SK-N-SH treated with all-trans-retinoic acid at 6 μM for 48 hours (cell line): Measurements from ENCODE around the gene TBX1.

Experiments used
- ATAC-seq: fragments of 200-7000 bp; cut with Tn5 transposase; 3 replicates; pipeline ENCODE4 v1.9.1; 2020; ENCODE audit warnings: mild to moderate bottlenecking, moderate library complexity
- ARNTL ChIP-seq: fragments of 450-650 bp; formaldehyde crosslinking; IDR thresholded peaks from 2 replicates; pipeline ENCODE4 v1.5.0; 2020; ENCODE audit warnings: low read depth, mild to moderate bottlenecking, moderate library complexity, borderline replicate concordance
- BACH2 ChIP-seq: fragments of 250-450 bp; sonication (Bioruptor Pico); IDR thresholded peaks from 2 replicates; pipeline ENCODE4 v1.9.0; 2021; ENCODE audit warnings: mild to moderate bottlenecking, borderline replicate concordance
- CREB5 ChIP-seq: fragments of 250-450 bp; sonication (Bioruptor Pico); IDR thresholded peaks from 2 replicates; pipeline ENCODE4 v1.5.1; 2020; ENCODE audit warnings: low read depth, mild to moderate bottlenecking, moderate library complexity
- CSDC2 ChIP-seq: fragments of 250-450 bp; sonication (Bioruptor Pico); IDR thresholded peaks from 2 replicates; pipeline ENCODE4 v1.5.0; 2020; ENCODE audit warnings: mild to moderate bottlenecking, moderate library complexity
- CSRNP3 ChIP-seq: fragments of 250-450 bp; sonication (Bioruptor Pico); IDR thresholded peaks from 2 replicates; pipeline ENCODE4 v1.5.1; 2021; ENCODE audit warnings: mild to moderate bottlenecking, moderate library complexity
- ESRRG ChIP-seq: fragments of 250-450 bp; sonication (Bioruptor Pico); IDR thresholded peaks from 2 replicates; pipeline ENCODE4 v1.6.1; 2021; ENCODE audit warnings: mild to moderate bottlenecking
- GLIS3 ChIP-seq: fragments of 250-450 bp; sonication (Bioruptor Pico); IDR thresholded peaks from 2 replicates; pipeline ENCODE4 v1.5.0; 2020; ENCODE audit warnings: mild to moderate bottlenecking, moderate library complexity
- OSR1 ChIP-seq: fragments of 250-450 bp; sonication (Bioruptor Pico); IDR thresholded peaks from 2 replicates; pipeline ENCODE4 v1.8.0; 2022; ENCODE audit warnings: moderate library complexity, mild to moderate bottlenecking, inconsistent platforms
- PATZ1 ChIP-seq: fragments of 250-450 bp; sonication (Bioruptor Pico); IDR thresholded peaks from 2 replicates; pipeline ENCODE4 v1.8.0; 2020; ENCODE audit warnings: mild to moderate bottlenecking, moderate library complexity, borderline replicate concordance
- POU6F1 ChIP-seq: fragments of 250-450 bp; sonication (Bioruptor Pico); IDR thresholded peaks from 2 replicates; pipeline ENCODE4 v1.8.0; 2021; ENCODE audit warnings: low read depth, mild to moderate bottlenecking, moderate library complexity, borderline replicate concordance
- PPARA ChIP-seq: fragments of 250-450 bp; sonication (Bioruptor Pico); IDR thresholded peaks from 2 replicates; pipeline ENCODE4 v1.5.0; 2020; ENCODE audit warnings: mild to moderate bottlenecking, borderline replicate concordance
- RARB ChIP-seq: fragments of 250-450 bp; sonication (Bioruptor Pico); IDR thresholded peaks from 2 replicates; pipeline ENCODE4 v1.8.0; 2021; ENCODE audit warnings: mild to moderate bottlenecking, moderate library complexity
- SNAI2 ChIP-seq: fragments of 250-450 bp; sonication (Bioruptor Pico); IDR thresholded peaks from 2 replicates; pipeline ENCODE4 v1.5.0; 2020; ENCODE audit warnings: mild to moderate bottlenecking, moderate library complexity
- TCF4 ChIP-seq: fragments of 250-450 bp; sonication (Bioruptor Pico); IDR thresholded peaks from 2 replicates; pipeline ENCODE4 v1.8.0; 2021; ENCODE audit warnings: mild to moderate bottlenecking, moderate library complexity, borderline replicate concordance
- TOX ChIP-seq: fragments of 250-450 bp; sonication (Bioruptor Pico); IDR thresholded peaks from 2 replicates; pipeline ENCODE4 v1.8.0; 2021; ENCODE audit warnings: mild to moderate bottlenecking, moderate library complexity, borderline replicate concordance
- TSHZ2 ChIP-seq: fragments of 250-450 bp; sonication (Bioruptor Pico); IDR thresholded peaks from 2 replicates; pipeline ENCODE4 v1.5.0; 2020; ENCODE audit warnings: mild to moderate bottlenecking, moderate library complexity
- ZC3H10 ChIP-seq: fragments of 250-450 bp; sonication (Bioruptor Pico); IDR thresholded peaks from 2 replicates; pipeline ENCODE4 v1.5.1; 2021; ENCODE audit warnings: mild to moderate bottlenecking, moderate library complexity
- ZFP3 ChIP-seq: fragments of 250-450 bp; sonication (Bioruptor Pico); IDR thresholded peaks from 2 replicates; pipeline ENCODE4 v1.5.0; 2020; ENCODE audit warnings: mild to moderate bottlenecking, moderate library complexity
- ZFP30 ChIP-seq: fragments of 450-650 bp; formaldehyde crosslinking; IDR thresholded peaks from 2 replicates; pipeline ENCODE4 v1.5.0; 2022; ENCODE audit warnings: mild to moderate bottlenecking, moderate library complexity
- ZNF70 ChIP-seq: fragments of 450-650 bp; formaldehyde crosslinking; IDR thresholded peaks from 2 replicates; pipeline ENCODE4 v1.5.0; 2020; ENCODE audit warnings: mild to moderate bottlenecking, moderate library complexity
- ZNF8 ChIP-seq: fragments of 450-650 bp; formaldehyde crosslinking; IDR thresholded peaks from 2 replicates; pipeline ENCODE4 v1.5.0; 2020; ENCODE audit warnings: mild to moderate bottlenecking, moderate library complexity

Gene TBX1

GRCh38 chr22:19772422-19772672 lies 11.8 kb downstream of the TBX1 start:
- no peak for TF ChIP-seq ZNF8 (CRISPR knock-in tag)
- TF ChIP-seq TSHZ2 (CRISPR knock-in tag) = no peak
- no peak for TF ChIP-seq OSR1 (CRISPR knock-in tag)
- no peak for TF ChIP-seq ZFP30
- TF ChIP-seq BACH2 (CRISPR knock-in tag) = no peak
- TF ChIP-seq PATZ1 = no peak

GRCh38 chr22:19772673-19773469 lies 12.3 kb downstream of the TBX1 start:
- TF ChIP-seq OSR1 (CRISPR knock-in tag) = no peak
- no peak for TF ChIP-seq POU6F1 (CRISPR knock-in tag)
- no peak for TF ChIP-seq TSHZ2 (CRISPR knock-in tag)
- TF ChIP-seq TCF4 (CRISPR knock-in tag) = no peak
- TF ChIP-seq ARNTL = no peak
- TF ChIP-seq ZFP3 (CRISPR knock-in tag) = no peak
- no peak for TF ChIP-seq SNAI2 (CRISPR knock-in tag)
- no peak for ATAC-seq

More at GRCh38 chr22:19772422-19772672, 11.8 kb downstream of the TBX1 start:
- ATAC-seq = no peak

- no peak for ATAC-seq
- TF ChIP-seq ZC3H10 (CRISPR knock-in tag) = no peak
- TF ChIP-seq CREB5 (CRISPR knock-in tag) = no peak
- no peak for TF ChIP-seq CSDC2
- no peak for TF ChIP-seq GLIS3 (CRISPR knock-in tag)
- no peak for TF ChIP-seq TOX
- TF ChIP-seq ARNTL = no peak
- TF ChIP-seq ZNF70 (CRISPR knock-in tag) = no peak
- TF ChIP-seq SNAI2 (CRISPR knock-in tag) = no peak
- no peak for TF ChIP-seq CSRNP3 (CRISPR knock-in tag)
- TF ChIP-seq TCF4 (CRISPR knock-in tag) = no peak
- TF ChIP-seq BACH2 (CRISPR knock-in tag) = no peak
- TF ChIP-seq RARB (CRISPR knock-in tag) = no peak
- no peak for TF ChIP-seq ESRRG (CRISPR knock-in tag)
- TF ChIP-seq TSHZ2 (CRISPR knock-in tag) = no peak
- TF ChIP-seq PPARA (CRISPR knock-in tag) = no peak
- TF ChIP-seq, all 23 proteins: peak for 0
These were observed 13.0 kb downstream of the TBX1 start for GRCh38 chr22:19773470-19774040.
